ENCODE results near the gene FAM163B. TPM values are rescaled to one million over a fixed set of nuclear protein-coding genes. Genes with fewer than 3 reads are reported as not detected.

The FAM163B gene
- total and polyA plus RNA-seq, 2 experiments from 2014 or later = 0.60 to 1.3 TPM

GRCh38 chr9:133619791-133620190 is 10.6 kb upstream of the FAM163B start:
- no peaks in the 10 kb centered on the region for H3F3A ChIP-seq (replicated peaks; ENCODE audit: low read depth)
- TF ChIP-seq EZH2phosphoT487 (IDR thresholded peaks at IDR 0.05; ENCODE audit: unreplicated experiment) (no peak), REST (IDR thresholded peaks at IDR 0.05; ENCODE audit: unreplicated experiment) (no peak), EZH2 (IDR thresholded peaks at IDR 0.05; ENCODE audit: low read depth, unreplicated experiment) (no peak), CTCF (conservative IDR thresholded peaks at IDR 0.05; ENCODE audit: low read depth in 2 of 2) (no peak), ZNF462 (CRISPR knock-in tag; IDR thresholded peaks at IDR 0.05) (no peak), ETS1 (IDR thresholded peaks at IDR 0.05) (no peak)
- H3K4me1 ChIP-seq (ENCODE audit: insufficient read depth) = no peaks in the 10 kb centered on the region
- Mint-ChIP-seq H3K36me3 (ENCODE audit: low read depth) (no peaks in the 10 kb centered on the region; the same call in 2 of the 3 replicates), H3K4me1 (peaks cover 9% of the 10 kb centered on the region; the same call in 2 of the 3 replicates), H3K27me3 (ENCODE audit: insufficient read depth, low read depth, poor library complexity) (peaks cover 6% of the 10 kb centered on the region), H3K9me3 (peaks cover 5% of the 10 kb centered on the region), H3K4me3 (no peak overlapping the region), H3K27ac (no peak overlapping the region)
- no peak for DNase-seq (ENCODE audit: low spot score)
- no peak overlapping the region for H3K4me3 ChIP-seq
- peak; percentile 64; the same call in 2 of the 3 replicates for ATAC-seq
- no peaks in the 10 kb centered on the region for H4K20me1 ChIP-seq (replicated peaks; ENCODE audit: insufficient read depth)
- no peaks in the 10 kb centered on the region for H3K27me3 ChIP-seq (ENCODE audit: insufficient read depth)
- no peak overlapping the region for H3K27ac ChIP-seq (ENCODE audit: low read depth)
- no peak overlapping the region for H2AFZ ChIP-seq
- H3K4me2 ChIP-seq = no peak overlapping the region
- no peaks in the 10 kb centered on the region for H3K79me2 ChIP-seq (replicated peaks; ENCODE audit: insufficient read depth)
- H3K36me3 ChIP-seq (ENCODE audit: insufficient read depth) = no peaks in the 10 kb centered on the region
- no peaks in the 10 kb centered on the region; the same call in 1 of the 2 replicates for H3K9me2 ChIP-seq (ENCODE audit: insufficient read depth)
